ENCODE results near the gene CYB561. TPM values are rescaled to one million over a fixed set of nuclear protein-coding genes. Genes with fewer than 3 reads are reported as not detected.
"Not testable (repeated sequence)": the region's sequence is repeated elsewhere in the genome, so short reads cannot be mapped to it uniquely, and the experiment has no call there.

Gene CYB561
- total RNA-seq, 1 experiment from 2014 or later: 26.6 TPM

DNA sequence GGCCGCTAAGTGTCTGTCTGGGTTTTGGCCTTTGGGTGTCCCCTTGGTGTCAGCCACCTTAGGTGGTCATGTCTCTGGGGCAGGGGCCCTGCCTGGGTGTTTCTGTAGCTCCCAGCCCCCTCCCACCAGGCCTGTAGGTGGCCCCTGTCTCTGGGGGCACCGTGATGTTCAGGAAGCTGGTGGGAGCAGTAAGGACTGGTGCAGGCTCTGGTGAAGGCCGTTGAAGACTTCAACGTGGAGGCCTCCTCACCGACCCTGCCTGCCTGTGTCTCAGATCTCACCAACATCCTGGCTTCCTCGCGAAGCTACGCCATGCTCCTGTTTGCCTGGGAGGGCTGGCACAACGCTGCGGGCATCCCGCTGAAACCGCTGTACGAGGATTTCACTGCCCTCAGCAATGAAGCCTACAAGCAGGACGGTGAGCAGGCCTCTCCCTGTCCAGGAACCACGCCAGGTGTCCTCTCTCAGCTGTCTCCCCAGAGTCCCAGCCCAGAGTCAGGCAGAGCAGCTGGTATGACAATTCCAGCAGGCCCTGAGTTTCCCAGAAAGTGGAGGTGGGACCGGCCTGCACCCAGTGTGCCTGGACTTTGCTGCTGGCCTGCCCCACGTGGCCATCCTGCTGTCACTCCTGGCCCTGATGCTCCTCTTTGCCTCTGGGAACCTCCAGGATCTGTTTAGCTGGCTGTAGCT lies 33.5 kb upstream of the CYB561 start:
- no peak for DNase-seq (ENCODE audit: low spot score)

GRCh38 chr17:63478814-63479494 lies 32.8 kb upstream of the CYB561 start:
- peak; percentile 96 for DNase-seq (ENCODE audit: low spot score)

DNA sequence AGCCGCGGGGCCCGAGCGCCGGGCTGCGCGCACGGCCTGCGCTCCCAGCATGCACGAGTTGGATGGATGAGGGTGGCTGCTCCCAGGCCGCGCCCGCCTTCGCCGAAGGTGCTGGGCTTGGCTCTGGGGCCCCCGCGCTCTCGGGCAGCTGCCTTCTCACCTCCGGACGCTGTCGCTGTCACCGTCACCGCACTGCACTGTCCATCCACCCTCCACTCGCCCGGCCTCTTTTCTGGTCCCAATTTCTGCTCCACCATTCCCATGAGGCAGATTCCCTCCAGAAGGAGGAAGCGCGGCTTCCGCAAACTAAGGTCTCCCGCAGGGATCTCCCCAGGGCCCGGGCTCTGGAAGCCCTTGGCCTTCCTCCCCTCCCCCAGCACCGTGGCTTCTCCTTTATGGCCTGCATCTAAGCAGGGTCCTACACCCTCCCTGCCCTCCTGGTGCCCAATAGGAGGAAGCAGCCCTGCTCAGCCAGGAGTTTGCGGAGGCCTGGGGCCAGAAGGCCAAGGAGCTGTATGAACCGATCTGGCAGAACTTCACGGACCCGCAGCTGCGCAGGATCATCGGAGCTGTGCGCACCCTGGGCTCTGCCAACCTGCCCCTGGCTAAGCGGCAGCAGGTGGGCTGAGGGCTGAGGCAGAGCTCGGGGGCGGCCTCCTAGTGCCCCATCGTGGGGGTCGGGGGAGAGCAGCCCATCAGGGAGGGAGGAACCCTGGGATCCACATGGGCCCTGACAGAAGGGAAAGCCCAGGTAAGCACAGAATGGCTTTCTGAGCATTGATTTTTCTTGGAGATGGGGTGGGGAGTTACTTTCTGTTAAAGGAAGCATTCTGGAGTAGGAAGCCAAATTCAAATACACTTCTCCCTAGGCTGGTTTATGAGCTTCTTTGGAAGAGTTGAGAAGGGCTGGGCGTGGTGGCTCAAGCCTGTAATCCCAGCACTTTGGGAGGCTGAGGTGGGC lies 31.7 kb upstream of the CYB561 start:
- DNase-seq (ENCODE audit: low spot score): no peak

DNA sequence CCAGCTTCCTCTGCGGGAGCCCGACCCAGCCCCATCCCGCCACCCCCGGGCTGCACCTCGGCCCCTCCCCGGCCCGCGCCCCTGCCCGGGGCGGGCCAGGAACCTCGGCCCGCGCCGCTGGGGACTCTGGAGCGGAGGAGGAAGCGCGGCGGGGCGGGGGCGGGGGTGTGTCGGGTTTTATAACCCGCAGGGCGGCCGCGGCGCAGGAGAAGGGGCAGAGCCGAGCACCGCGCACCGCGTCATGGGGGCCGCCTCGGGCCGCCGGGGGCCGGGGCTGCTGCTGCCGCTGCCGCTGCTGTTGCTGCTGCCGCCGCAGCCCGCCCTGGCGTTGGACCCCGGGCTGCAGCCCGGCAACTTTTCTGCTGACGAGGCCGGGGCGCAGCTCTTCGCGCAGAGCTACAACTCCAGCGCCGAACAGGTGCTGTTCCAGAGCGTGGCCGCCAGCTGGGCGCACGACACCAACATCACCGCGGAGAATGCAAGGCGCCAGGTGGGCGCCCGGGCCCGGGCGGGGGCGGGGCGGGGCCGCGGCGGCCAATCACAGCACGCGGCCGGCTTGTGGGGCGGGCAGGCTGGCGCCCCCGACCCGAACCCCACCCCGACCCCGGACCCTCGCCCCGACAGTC lies 30.9 kb upstream of the CYB561 start, which contains the start of gene ACE:
Gene ACE, plus strand, starts transcription at position 208 of the 626 bp plus-strand sequence. Its CDS starts 34 bp downstream, at position 242.
- DNase-seq (ENCODE audit: low spot score): no peak

- DNase-seq (ENCODE audit: low spot score): no peak
Measured at GRCh38 chr17:63476459-63476853, 30.4 kb upstream of the CYB561 start.

DNA sequence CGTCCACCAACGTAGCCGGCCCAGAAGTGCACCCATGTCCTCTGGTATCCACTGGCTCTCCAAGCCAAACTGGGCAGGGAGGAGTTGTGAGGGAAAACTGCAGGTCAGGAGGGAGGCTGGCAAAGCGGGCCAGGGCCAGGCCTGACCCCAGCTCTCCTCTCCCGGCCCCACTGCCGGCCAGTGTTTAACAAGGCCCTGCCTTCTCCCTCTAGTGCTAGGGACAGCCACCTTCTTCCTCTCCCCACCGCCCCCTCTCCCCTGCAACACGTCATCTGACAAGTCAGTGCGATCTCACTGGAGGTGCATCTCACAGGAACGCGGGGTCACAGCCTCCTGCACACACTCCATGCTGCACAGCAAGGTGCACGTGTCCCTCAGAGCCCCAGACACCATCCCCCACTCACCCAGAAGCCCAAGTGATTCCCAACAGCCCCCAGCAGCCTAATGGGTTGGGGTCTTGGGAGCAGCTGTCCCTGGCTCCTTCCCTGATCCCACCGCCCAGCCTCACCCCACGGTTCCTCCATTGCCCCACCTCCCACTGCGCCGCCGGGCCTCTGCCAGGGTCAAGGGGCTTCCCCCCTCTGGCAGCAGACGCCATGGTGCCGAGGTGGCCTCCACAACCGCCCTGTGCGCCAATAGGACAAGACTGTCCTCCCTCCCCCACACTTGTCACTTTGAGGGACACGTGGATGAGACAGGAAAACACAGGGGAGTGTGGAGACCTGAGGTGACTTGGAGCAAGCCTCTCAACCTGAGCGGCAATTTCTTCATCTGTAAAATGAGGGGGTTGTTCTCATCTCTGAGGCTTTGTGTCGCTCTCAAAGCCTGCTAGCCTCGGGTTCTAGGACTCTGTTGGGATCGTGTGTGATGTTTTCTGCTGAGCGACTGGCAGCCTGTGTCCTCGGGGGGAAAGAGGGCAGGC lies 29.6 kb upstream of the CYB561 start:
- no peak for DNase-seq (ENCODE audit: low spot score)

DNA sequence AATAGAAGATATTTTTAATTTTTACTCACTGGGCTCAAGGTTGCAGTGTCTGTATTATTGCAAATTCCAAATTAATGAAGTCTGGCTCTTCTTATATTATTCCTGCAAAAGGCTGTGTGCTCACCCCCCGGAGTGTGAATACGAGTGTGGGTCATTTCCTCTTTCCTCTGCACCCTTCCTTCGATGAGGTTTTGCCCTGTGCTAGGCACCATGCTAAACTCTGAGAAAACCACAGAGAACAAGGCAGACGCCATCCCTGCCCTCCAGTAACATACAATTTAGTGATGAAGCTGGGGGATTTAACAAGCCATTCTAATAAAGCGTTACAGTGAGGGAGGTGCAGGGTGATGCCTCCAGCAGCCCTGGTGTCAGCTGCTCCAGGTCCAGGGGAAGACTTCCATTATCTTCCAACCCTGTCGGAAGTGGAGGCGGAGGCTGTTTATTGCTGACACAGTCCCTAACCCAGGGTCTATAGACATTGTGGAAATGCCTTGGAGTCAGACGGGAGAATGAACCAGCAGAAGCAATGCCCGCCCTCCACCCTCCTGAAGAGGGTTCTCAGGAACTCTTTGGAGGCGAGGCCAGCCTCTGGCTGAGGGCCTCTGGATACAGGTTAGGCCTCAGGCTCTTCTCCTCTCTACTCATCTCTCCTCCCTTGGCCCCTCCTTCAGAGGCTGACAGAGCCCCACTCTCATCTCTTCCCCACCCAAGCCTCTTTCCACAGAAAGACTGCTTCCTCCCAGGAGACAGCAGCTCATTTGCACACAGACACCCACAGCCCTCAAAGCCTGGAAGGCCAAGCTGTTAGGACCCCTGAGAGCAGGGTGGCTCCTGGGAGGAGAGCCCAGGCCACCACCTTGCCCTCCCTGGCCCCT lies 28.7 kb upstream of the CYB561 start:
- DNase-seq (ENCODE audit: low spot score): no peak

DNA sequence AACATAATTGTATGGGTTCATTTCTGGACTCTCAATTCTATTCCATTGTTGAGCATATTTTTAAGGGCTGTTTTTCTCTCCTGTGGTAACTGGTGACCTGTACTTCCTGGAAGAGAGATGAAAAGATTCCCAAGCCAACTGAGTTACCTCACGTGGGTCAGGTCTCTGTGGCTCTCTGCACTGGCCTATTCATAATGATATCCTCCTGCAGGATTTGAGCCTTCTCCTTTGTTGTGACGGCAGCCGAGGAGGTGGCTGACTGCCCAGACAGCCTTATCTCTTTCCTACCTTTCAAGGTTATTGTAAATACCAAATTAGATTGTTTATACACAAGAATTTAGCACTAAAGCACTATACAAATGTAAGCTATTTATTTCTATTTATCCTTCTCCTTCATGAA lies 28.1 kb upstream of the CYB561 start:
- peak; percentile 71 for DNase-seq (ENCODE audit: low spot score)

- not testable (repeated sequence) for DNase-seq (ENCODE audit: low spot score)
Measured at GRCh38 chr17:63468099-63468498, 22.0 kb upstream of the CYB561 start.

DNA sequence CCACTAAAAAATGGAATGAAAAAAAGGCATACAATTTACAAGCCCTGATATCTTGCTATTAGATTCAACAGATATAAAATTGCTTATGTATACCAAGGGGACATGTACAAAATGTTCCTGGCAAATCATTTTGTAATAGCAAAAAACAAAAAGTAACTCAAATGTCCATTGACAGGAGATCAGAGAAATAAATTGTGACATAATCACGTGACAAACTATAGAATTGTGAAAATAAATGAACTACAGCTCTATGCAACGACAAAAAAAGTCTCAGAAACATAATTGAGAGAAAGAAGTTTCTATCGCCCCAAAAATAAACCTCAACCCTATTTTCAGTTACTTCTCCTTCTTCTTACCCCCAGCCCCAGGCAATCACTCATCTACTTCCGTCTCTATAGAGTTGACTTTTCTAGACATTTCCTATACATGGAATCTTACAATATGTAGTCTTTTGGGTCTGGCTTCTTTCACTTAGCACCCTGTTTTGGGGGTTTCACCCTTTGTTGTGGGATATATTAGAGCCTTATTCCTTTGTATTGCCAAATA lies 18.7 kb upstream of the CYB561 start:
- no peak for DNase-seq (ENCODE audit: low spot score)

DNA sequence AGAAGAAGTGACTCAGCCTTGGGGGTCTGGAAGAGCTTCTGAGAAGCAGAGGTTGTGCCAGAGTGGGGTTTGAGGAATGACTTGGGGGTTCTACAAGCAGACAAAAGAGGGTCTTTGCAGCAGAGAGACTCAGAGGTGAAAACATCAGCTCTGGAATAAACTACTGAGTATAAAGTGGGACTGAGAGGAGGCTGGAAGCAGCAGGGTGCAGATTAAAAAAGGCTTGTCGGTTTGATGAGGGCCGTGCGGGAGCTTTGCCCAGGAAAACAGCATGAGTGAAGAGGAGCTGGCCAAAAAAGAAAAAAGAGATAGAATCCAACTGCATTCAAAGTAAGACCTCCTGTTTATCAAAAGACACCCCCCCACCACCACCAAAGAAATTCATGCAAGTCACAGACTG lies 17.7 kb upstream of the CYB561 start:
- no peak for DNase-seq (ENCODE audit: low spot score)

DNA sequence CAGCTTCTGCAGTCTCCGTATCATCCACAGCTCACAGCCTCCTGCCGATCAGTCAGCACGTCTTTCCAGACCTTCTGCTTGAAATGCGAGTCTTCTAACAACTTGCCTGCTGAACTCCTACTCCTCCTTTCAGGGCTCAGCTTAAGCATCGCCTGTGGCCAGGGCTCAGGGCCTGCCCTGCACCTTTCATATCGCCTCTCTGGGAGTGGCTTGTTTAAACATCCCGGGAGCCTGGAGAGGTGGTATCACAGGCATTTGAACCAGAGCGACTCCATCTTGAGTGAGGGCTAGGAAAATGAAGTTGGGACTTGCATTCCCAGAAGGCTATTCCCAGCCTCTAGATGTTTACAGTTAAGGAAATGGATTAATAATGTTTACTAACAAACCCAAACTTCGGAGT lies 13.9 kb upstream of the CYB561 start:
- no peak for DNase-seq (ENCODE audit: low spot score)

DNA sequence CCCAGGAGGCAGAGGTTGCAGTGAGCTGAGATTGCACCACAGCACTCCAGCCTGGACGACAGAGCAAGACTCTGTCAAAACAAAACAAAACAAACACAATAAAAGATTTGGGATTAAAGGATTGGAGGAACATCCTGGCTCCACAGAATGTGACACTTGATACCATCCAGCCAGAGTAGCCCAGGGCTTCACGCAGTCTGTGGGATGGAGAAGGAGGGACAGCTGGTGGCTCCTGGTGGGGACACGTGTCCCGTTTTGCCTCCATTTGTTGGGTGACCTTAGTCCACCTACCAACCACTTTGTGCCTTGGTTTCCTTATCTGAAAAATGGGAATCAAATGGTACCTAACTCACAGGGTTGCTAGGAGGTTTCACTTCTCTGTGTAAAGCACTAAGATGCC lies 12.4 kb upstream of the CYB561 start:
- DNase-seq (ENCODE audit: low spot score): no peak

DNA sequence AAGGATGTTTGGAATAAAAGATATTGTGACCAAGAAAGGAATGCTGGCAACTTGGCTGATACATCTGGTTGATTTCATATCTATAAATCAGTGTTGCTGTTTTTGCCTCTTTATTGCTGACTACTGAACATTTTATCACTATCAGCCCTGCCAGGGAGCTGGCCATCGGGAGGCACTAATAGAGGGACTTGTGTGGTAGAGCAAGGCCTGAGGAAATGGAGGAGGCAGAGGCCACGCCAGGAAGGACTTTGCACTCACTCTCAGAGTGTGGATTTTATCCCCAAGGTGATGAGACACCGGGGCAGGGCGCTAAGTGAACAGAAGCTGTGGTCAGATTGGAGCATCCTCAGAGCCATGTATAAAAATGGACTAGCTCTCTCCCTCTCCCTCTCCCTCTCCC lies 9.3 kb upstream of the CYB561 start:
- DNase-seq (ENCODE audit: low spot score): no peak

DNA sequence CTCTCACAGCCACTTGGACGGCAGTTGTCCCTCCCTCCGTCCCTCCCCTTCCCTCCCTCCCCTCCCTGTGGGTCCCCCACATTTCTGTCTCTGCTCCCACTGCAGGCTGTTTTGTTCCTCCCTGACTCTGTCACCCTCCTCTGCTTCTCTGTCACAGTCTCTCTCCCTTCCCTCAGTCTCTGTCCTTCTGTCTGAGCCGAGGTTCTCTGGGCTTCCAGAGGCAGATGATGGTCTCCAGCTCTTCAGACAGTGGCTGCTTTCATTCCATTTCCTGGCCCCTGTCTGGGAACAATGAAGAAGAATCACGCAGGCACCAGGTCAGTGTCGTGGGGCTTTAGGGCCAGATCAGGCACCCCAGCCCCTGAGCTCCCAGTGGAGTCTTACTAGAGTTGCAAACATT lies 8.8 kb upstream of the CYB561 start:
- no peak for DNase-seq (ENCODE audit: low spot score)

DNA sequence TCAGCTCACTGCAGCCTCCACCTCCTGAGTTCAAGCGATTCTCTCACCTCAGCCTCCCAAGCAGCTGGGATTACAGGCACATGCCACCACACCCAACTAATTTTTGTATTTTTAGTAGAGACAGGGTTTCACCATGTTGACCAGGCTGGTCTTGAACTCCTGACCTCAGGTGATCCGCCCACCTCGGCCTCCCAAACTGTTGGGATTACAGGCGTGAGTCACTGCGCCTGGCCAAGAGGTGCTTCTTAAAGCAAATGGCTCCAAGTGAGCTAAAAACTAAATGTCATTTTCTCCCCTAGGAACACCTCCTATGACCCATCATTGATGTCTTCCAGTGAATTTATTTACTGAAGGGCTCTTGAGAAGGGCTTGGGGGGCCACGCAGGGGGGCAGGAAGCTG lies 8.3 kb upstream of the CYB561 start:
- not testable (repeated sequence) for DNase-seq (ENCODE audit: low spot score)

DNA sequence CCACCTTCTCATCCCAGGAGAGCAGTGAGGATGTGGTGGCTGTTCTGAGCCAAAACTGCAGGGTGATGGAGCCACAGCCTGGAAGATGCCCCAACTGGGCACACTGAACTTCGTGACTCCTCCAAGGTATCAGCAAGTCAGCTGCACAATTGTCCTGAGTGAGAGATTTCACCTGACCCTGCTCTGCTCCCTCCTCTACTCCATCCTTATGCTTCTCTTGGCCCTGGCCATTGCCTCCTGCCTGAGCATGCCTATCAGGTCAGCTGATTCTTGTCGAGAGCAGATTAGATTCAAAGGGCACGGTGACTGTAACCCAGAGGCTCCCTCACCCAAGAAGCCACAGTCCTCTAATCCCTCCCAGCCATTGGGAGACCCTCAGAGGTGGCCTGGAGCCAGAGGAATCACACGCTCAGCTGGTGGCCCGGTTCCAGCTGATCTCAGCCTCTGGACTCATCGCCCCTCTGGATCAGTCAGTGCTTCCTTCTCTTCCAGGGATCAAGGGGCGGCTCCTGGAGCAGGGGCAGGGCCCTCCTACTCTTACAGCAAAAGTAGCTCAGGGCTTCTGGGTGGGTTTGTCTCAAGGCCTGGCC lies 7.0 kb upstream of the CYB561 start:
- DNase-seq (ENCODE audit: low spot score): no peak

DNA sequence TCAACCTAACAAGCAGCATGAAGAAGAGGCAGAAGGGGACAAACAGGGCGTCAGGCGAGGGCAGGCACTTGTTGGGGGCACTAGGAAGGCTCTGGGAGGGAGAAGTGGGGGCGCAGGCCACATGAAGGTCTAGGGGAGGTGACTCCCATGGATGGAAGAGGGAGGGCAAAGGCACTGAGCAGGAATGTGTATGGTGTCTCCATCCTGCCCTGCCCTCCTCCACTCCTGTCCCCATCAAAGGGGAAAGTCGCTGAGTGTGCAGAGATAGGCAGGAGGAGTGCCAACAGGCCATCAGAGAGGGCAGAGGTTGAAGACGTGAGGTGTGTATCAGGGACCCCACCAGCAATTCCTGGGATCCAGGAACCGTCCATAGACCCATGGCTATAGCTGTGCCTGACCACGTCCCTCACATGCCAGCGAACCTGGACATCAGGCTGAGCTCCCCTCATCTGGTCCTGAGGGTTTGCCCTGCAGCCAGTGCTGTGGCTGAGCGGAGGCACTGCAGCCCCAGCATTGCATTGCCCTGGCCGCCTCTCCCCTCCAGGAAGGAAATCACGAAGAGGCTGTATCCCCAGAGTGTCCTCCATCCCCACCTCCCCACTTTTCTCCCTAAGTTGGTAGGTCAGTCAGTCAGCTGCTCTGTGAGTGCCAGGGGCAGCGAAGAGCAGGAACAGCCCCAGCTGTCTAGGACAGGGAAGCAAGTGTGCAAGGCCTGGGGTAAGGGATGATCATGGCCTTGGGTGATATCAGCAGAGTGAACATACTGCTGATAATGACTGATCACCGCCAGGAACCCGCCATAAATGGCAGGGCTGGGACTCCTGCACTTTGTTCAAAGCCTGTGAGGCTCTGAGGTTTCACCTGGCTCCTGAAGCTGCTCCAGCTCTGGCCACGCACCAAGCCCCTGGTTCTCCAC lies 6.2 kb upstream of the CYB561 start:
- DNase-seq (ENCODE audit: low spot score): no peak
